Measurements from ENCODE around the gene IRF2.

The IRF2 gene

DNA sequence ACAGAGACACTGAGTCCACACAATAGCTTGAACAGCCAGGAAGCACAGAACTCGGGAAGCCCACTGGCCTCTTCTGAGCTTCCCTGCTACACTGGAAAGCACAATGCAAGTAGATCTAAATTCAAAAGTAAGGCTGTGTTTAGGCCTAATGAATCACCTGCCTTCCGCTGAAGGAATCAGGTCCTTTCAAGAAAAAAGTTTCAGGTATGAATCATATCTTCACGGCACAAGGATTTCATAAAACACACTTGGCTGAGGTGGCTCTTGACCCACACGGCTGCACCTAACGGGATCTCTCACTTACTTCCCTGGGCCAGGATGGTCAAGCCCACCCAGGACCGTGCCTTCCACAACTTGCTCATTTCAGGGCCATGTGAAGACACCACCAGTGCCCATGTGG is 59.3 kb downstream of the IRF2 start:
- CTCF ChIA-PET = interaction anchor here (1.2 kb wide), 1 partner anchor 15 kb away, joined by 5 read pairs; no protein-coding TSS in a partner anchor

DNA sequence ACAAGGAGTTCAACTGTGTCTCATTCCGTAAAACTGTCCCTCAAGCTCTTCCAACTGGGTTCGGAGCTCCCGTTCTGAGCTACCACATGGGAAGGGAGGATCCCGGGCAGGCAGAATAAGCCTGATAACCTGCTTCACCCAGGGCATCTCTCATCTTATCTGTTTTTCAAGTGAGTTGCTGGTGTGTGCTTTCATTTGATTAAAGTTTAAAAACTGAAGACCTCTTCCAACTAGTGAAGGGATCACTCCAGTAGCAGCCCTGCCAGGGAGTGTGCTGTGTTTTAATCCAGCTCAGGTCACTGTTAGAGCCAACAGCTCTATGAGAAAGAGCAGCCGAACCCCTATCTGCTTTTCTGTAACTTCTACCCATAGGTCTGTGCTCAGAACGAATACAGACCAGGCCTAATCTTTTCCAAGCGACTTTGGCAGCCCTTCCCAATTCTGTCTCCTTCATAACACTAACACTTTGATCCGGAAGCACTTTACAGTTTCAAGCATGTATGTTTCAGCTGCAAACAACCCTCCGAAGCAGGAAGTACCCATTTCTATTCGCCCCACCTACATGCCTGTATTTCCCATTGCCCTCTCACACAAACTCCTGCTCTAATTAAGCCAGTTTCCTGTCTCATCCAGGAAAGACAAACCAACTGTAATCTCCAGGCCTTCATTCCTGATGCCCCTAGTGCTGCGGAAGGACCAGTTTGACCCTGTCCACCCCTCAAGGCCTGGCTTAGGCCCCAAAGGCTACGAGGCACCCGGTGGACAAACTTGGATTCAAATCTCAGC is 60.9 kb downstream of the IRF2 start:
- CTCF ChIA-PET = no interaction called here
- POLR2A ChIA-PET = no interaction called here
- TF ChIP-seq, protein P1, sequence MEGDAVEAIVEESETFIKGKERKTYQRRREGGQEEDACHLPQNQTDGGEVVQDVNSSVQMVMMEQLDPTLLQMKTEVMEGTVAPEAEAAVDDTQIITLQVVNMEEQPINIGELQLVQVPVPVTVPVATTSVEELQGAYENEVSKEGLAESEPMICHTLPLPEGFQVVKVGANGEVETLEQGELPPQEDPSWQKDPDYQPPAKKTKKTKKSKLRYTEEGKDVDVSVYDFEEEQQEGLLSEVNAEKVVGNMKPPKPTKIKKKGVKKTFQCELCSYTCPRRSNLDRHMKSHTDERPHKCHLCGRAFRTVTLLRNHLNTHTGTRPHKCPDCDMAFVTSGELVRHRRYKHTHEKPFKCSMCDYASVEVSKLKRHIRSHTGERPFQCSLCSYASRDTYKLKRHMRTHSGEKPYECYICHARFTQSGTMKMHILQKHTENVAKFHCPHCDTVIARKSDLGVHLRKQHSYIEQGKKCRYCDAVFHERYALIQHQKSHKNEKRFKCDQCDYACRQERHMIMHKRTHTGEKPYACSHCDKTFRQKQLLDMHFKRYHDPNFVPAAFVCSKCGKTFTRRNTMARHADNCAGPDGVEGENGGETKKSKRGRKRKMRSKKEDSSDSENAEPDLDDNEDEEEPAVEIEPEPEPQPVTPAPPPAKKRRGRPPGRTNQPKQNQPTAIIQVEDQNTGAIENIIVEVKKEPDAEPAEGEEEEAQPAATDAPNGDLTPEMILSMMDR (IDR thresholded peaks at IDR 0.05; ENCODE audit: insufficient read depth, low read length, missing control alignments) = no peak
- DNase-seq (ENCODE audit: low read depth, low spot score) = no peak
- no peak overlapping the region for H3K4me3 ChIP-seq (ENCODE audit: low read depth, low read length)

More for the DNA sequence above, 59.3 kb downstream of the IRF2 start:
- no peak overlapping the region for H3K4me3 ChIP-seq (ENCODE audit: low read depth, low read length)
- TF ChIP-seq, protein P1 (IDR thresholded peaks at IDR 0.05; ENCODE audit: insufficient read depth, low read length, missing control alignments) = no peak
- POLR2A ChIA-PET = no interaction called here
- no peak for DNase-seq (ENCODE audit: low read depth, low spot score)

DNA sequence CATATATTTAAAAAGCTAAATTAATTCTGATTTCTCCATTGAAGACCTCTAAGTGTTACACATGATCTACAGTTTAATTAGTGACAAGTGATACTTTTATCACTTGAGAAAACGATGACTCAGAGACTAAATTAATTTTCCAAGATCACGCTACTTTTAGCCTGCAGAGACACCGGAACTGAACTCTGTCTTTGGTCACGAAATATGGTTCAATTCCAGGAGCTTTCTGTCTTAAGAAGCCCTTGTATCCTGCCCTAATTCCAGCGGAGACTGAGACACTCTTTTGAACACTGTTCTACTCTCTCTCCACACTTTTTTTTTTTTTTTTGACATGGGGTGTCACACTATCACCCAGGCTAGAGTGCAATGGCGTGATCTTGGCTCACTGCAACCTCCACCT is 63.6 kb downstream of the IRF2 start:
- DNase-seq (ENCODE audit: low read depth, low spot score) = no peak
- TF ChIP-seq, protein P1 (IDR thresholded peaks at IDR 0.05; ENCODE audit: insufficient read depth, low read length, missing control alignments) = no peak
- ChIA-PET CTCF (interaction anchor here (1.0 kb wide), 1 partner anchor 26 kb away, joined by 3 read pairs; no protein-coding TSS in a partner anchor), POLR2A (no interaction called here)
- no peak overlapping the region for H3K4me3 ChIP-seq (ENCODE audit: low read depth, low read length)

DNA sequence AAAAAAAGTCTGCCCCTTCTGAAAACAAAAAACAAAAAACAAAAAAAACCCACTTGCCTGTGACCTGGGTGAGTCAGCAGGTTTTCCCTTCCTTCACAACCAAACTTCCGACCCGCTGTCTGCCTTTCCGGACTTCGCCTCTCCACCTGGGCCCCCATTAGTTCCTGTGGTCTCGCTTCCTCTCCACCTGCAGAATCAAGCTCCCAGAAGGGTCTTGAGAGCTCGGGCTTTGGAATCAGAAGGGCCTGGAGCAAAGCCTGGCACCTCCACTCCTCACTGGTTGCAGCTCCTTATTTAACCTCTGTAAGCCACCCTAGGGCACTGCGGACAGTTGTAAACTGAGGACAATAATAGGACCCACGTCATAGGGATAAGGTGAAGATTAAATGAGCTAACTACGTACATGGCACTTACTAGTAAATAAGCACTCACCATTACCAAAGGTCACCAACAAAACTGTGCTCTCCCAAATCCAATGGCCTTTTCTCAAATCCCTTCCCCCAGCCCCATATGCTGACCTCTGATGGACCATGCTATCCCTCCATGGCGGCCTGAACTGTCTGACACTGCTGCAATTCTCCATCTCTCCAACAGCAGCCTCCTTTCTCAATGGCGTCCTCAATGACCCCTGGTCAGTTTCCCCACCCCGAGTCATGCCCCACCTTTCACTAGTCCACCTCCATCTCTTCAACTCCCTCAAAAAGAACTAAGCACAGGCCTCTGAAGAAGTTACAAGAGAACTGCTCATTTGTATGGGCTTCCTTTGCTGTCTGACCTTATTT is 64.2 kb downstream of the IRF2 start:
- ChIA-PET POLR2A (no interaction called here), CTCF (interaction anchor here (0.8 to 1.0 kb wide), 2 partner anchors 18 to 26 kb away, joined by 3 read pairs; no protein-coding TSS in a partner anchor)
- DNase-seq (ENCODE audit: low read depth, low spot score) = no peak
- no peak overlapping the region for H3K4me3 ChIP-seq (ENCODE audit: low read depth, low read length)
- TF ChIP-seq, protein P1 (IDR thresholded peaks at IDR 0.05; ENCODE audit: insufficient read depth, low read length, missing control alignments) = no peak

DNA sequence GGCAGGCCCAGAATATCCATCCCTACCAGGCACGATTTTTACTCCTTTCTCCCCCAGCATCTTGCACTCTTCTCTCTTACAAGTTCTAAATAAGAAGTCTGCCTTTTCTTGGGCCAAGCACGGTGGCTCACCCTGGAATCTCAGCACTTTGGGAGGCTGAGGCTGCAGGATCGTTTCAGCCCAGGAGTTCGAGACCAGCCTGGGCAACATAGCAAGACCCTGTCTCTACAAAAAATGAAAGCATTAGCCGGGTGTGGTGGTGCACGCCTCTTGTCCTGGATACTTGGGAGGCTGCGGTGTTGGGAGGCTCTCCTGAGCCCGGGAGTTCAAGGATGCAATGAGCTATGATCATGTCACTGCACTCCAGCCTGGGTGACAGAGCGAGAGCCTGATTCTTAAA is 64.8 kb downstream of the IRF2 start:
- ChIA-PET CTCF (interaction anchor here (0.8 to 0.9 kb wide), 2 partner anchors 19 to 21 kb away, joined by 3 read pairs; no protein-coding TSS in a partner anchor), POLR2A (no interaction called here)
- DNase-seq (ENCODE audit: low read depth, low spot score) = no peak
- H3K4me3 ChIP-seq (ENCODE audit: low read depth, low read length) = no peak overlapping the region
- TF ChIP-seq, protein P1 (IDR thresholded peaks at IDR 0.05; ENCODE audit: insufficient read depth, low read length, missing control alignments) = no peak

DNA sequence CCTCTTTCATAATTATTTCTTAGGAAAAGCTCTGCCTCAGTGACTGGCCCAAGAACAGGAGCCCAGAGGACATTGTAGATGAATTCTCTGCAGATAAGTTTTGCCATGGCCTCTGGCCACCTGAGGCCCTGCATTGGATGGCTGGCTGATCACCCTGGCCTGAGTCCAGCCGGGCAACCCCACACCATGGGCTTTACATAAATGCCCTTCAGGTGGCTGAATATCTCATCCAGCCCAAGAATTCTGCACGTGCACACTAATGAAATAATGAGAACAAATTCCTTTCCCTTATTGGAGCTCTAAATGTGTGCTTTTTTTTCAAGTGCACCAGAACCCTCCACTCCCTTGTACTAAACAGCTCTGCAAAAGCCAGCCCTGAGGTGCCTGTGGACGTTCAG is 65.7 kb downstream of the IRF2 start:
- no peak overlapping the region for H3K4me3 ChIP-seq (ENCODE audit: low read depth, low read length)
- DNase-seq (ENCODE audit: low read depth, low spot score) = no peak
- TF ChIP-seq, protein P1 (IDR thresholded peaks at IDR 0.05; ENCODE audit: insufficient read depth, low read length, missing control alignments) = no peak
- ChIA-PET POLR2A (no interaction called here), CTCF (interaction anchor here (0.6 to 1.6 kb wide), 3 partner anchors 8 to 144 kb away, joined by 3 to 6 read pairs (median 4); no protein-coding TSS in a partner anchor)

Measured in AG04449 (cell line).